K562 (cell line): ENCODE measurements around the gene TMPRSS9. TPM values are rescaled to one million over a fixed set of nuclear protein-coding genes. Genes with fewer than 3 reads are reported as not detected.

ENCODE experiments used
- ATAC-seq: fragments of 200-7000 bp; cut with Tn5 transposase; 3 replicates; pipeline ENCODE4 v1.9.1; 2020; ENCODE audit warnings: moderate library complexity
- BruUV-seq: library from RNA; stranded (reverse); fragments of 400-500 nt; replicated peaks from 2 replicates; lab custom pipeline; 2021; lab: Mats Ljungman, UMichigan
- CTCF ChIA-PET: fragments of 300-600 bp; formaldehyde crosslinking; extraction: SDS; loops from one replicate; lab custom pipeline; 2021; ENCODE audit warnings: low intra/inter-chr PET ratio; lab: Yijun Ruan, JAX
- POLR2A ChIA-PET: fragments of 300-600, 350-650 bp; sonication (Branson Sonifier 250); formaldehyde crosslinking; extraction: SDS; loops from one replicate; lab custom pipeline; 2021; ENCODE audit warnings: antibody characterized with exemption, inconsistent platforms; lab: Yijun Ruan, JAX
- DNase-seq, 4 experiments: peaks; one replicate each; pipeline versions ENCODE4 v3.0.0 to v3.0.0-alpha.2; 2011 to 2018; ENCODE audit warnings: low spot score in 3 of 4, mixed read lengths in 3 of 4; ENCODE audit errors: extremely low read depth in 1 of 4
- FAIRE-seq: peaks from 2 replicates; lab custom pipeline; 2011; peaks lifted over from hg19 to GRCh38; lab: Jason Lieb, UNC
- H2AFZ ChIP-seq: 2 replicates; pipeline ENCODE4 v1.6.0; 2011; ENCODE audit warnings: low read depth, low read length, control low read depth, inconsistent platforms
- H3K27ac ChIP-seq: fragments of 200-600 bp; 3 replicates; pipeline ENCODE4 v1.8.0; 2011; ENCODE audit warnings: low read depth, mild to moderate bottlenecking, control low read depth, inconsistent platforms, low read length, moderate library complexity, mixed read lengths; ENCODE audit errors: extremely low read depth
- H3K27me3 ChIP-seq, 2 experiments: fragments of 300-600 bp in 1 of 2; 2 replicates in 1 of 2; 3 replicates in 1 of 2; pipeline versions ENCODE4 v1.6.0 to v1.8.0; 2011; ENCODE audit warnings: inconsistent platforms in 2 of 2, low read length in 2 of 2, mild to moderate bottlenecking in 1 of 2, mixed read lengths in 1 of 2, moderate library complexity in 1 of 2; ENCODE audit not compliant: control insufficient read depth in 2 of 2, insufficient read depth in 2 of 2
- H3K36me3 ChIP-seq: fragments of 300-600 bp; 3 replicates; pipeline ENCODE4 v1.8.0; 2011; ENCODE audit warnings: mild to moderate bottlenecking, low read length, inconsistent platforms; ENCODE audit not compliant: control insufficient read depth, insufficient read depth
- H3K4me1 ChIP-seq, 2 experiments: fragments of 200-600 bp in 1 of 2; replicated peaks in 1 of 2; 2 replicates in 1 of 2; 3 replicates in 1 of 2; pipeline versions ENCODE4 v1.5.1 to v1.8.0; 2011; ENCODE audit warnings: inconsistent platforms in 2 of 2, low read length in 2 of 2, mild to moderate bottlenecking in 1 of 2, mixed read lengths in 1 of 2, moderate library complexity in 1 of 2; ENCODE audit not compliant: control insufficient read depth in 2 of 2, insufficient read depth in 2 of 2
- H3K4me2 ChIP-seq: 2 replicates; pipeline ENCODE4 v1.6.1; 2011; ENCODE audit warnings: low read length, control low read depth, inconsistent platforms, mixed read lengths; ENCODE audit not compliant: insufficient read depth
- H3K4me3 ChIP-seq: fragments of 200-600 bp; sonication (generic), shearing (Covaris generic); 2 replicates; pipeline ENCODE4 v1.5.1; 2016; ENCODE audit warnings: control low read depth, inconsistent platforms
- H3K79me2 ChIP-seq: fragments of 200-600 bp; 3 replicates; pipeline ENCODE4 v1.8.0; 2011; ENCODE audit warnings: low read length, inconsistent platforms; ENCODE audit not compliant: control insufficient read depth, insufficient read depth
- H3K9ac ChIP-seq, 2 experiments: 2 replicates each; pipeline versions ENCODE4 v1.6.0 to v1.6.1; 2011; ENCODE audit warnings: low read depth in 2 of 2, low read length in 2 of 2, control low read depth in 1 of 2, inconsistent platforms in 1 of 2, mild to moderate bottlenecking in 1 of 2, mixed read lengths in 1 of 2; ENCODE audit not compliant: insufficient read depth in 1 of 2
- H3K9me1 ChIP-seq: one replicate; pipeline ENCODE4 v1.6.0; 2011; ENCODE audit warnings: inconsistent platforms, mild to moderate bottlenecking, low read length, moderate library complexity; ENCODE audit not compliant: control insufficient read depth, insufficient read depth
- H3K9me3 ChIP-seq: replicated peaks from 2 replicates; pipeline ENCODE4 v1.5.1; 2011; ENCODE audit warnings: low read depth, low read length, inconsistent platforms; ENCODE audit not compliant: control insufficient read depth, insufficient read depth
- H4K20me1 ChIP-seq: replicated peaks from 2 replicates; pipeline ENCODE4 v1.6.1; 2011; ENCODE audit warnings: low read length, inconsistent platforms, mixed read lengths; ENCODE audit not compliant: control insufficient read depth, insufficient read depth
- DNMT1 ChIP-seq: fragments of 450-650 bp; IDR thresholded peaks from 2 replicates; pipeline ENCODE4 v1.6.1; 2016; ENCODE audit warnings: antibody characterized with exemption, mild to moderate bottlenecking
- KAT8 ChIP-seq: fragments of 450-650 bp; IDR thresholded peaks from 2 replicates; pipeline ENCODE4 v1.6.1; 2016; ENCODE audit warnings: low read depth, mild to moderate bottlenecking
- L3MBTL2 ChIP-seq: fragments of 450-650 bp; IDR thresholded peaks from 2 replicates; pipeline ENCODE4 v1.6.1; 2016; ENCODE audit warnings: mild to moderate bottlenecking, moderate library complexity
- RBM15 ChIP-seq: fragments of 200-400 bp; formaldehyde crosslinking; IDR thresholded peaks from 2 replicates; pipeline ENCODE4 v1.6.1; 2018; ENCODE audit warnings: mild to moderate bottlenecking, low read length, moderate library complexity; ENCODE audit not compliant: insufficient read depth
- TEAD4 ChIP-seq, 2 experiments: sonication (generic) in 1 of 2; formaldehyde crosslinking in 1 of 2; IDR thresholded peaks; 2 replicates each; pipeline versions ENCODE4 v1.6.1 to v1.8.0; 2012 to 2022; ENCODE audit warnings: borderline replicate concordance in 1 of 2, inconsistent platforms in 1 of 2, low read length in 1 of 2, mild to moderate bottlenecking in 1 of 2, missing genetic modification reagents in 1 of 2
- TOE1 ChIP-seq, 2 experiments: fragments of 450-650 bp in 1 of 2; sonication (generic) in 1 of 2; formaldehyde crosslinking in 1 of 2; IDR thresholded peaks; 2 replicates each; pipeline versions ENCODE4 v1.7.1 to v1.8.0; 2016 to 2022; ENCODE audit warnings: borderline replicate concordance in 2 of 2, mild to moderate bottlenecking in 2 of 2, antibody characterized with exemption in 1 of 2, inconsistent platforms in 1 of 2, low read depth in 1 of 2, missing genetic modification reagents in 1 of 2, moderate library complexity in 1 of 2
- XRCC4 ChIP-seq: IDR thresholded peaks from one replicate; pipeline ENCODE4 v1.6.1; 2011; ENCODE audit not compliant: insufficient read depth, insufficient read length; ENCODE audit errors: extremely low read depth
- ZBTB8A ChIP-seq: fragments of 450-650 bp; IDR thresholded peaks from 2 replicates; pipeline ENCODE4 v1.6.1; 2018; ENCODE audit warnings: mild to moderate bottlenecking, moderate library complexity; ENCODE audit not compliant: partially characterized antibody
- WGBS: fragments of 100-300 bp; shearing (Covaris generic); methylation state at CpG from one replicate; pipeline ENCODE4 v1.1.6; 2016; ENCODE audit warnings: low coverage, mixed read lengths; ENCODE audit not compliant: insufficient coverage; ENCODE audit errors: missing lambda C conversion rate; 5-methylcytosine and 5-hydroxymethylcytosine counted together
- in situ Hi-C: fragments of 300-500 bp; cut with MboI; formaldehyde crosslinking; loops from 4 replicates; pipeline ENCODE4 v1.15.0; 2018; ENCODE audit warnings: inconsistent platforms, mixed read lengths
- intact Hi-C: fragments of 100-400 bp; cut with micrococcal nuclease; formaldehyde crosslinking; loops from 2 replicates; pipeline ENCODE4 v1.14.2; 2022
- polyA plus RNA-seq, 8 experiments: library from polyadenylated mRNA; depleted of rRNA in 4 of 8; stranded (reverse) in 5 of 8; unstranded in 3 of 8; fragments of >200 nt; fragmentation: Nextera tagmentation in 2 of 8; fragmentation: Illumina TruSeq in 1 of 8; extraction: Ambion mirVana in 2 of 8; extraction: Trizol in 1 of 8; gene quantifications; 2 replicates each; pipeline versions ENCODE4 v1.2.1 to v1.2.3, GENCODE V29; 2011 to 2014; ENCODE audit warnings: inconsistent platforms in 1 of 8, missing spikeins in 1 of 8
- total RNA-seq, 7 experiments: library from RNA; depleted of rRNA in 6 of 7; stranded (reverse); fragments of >200 nt in 6 of 7; fragmentation: Illumina TruSeq in 2 of 7; extraction: Trizol in 2 of 7; gene quantifications; 2 replicates each; pipeline versions ENCODE4 v1.2.1 to v1.2.3, GENCODE V29; 2011 to 2021; ENCODE audit warnings: low replicate concordance in 1 of 7
- TF ChIP-seq, protein P1 (sequence below): fragments of 250-450 bp; sonication (Bioruptor Pico); IDR thresholded peaks from 2 replicates; pipeline ENCODE4 v1.5.1; 2021; ENCODE audit warnings: mild to moderate bottlenecking
- TF ChIP-seq, protein P2 (sequence below), 2 experiments: fragments of 450-650 bp; IDR thresholded peaks; 2 replicates each; pipeline ENCODE4 v1.6.1; 2018; ENCODE audit warnings: mild to moderate bottlenecking in 2 of 2, low read depth in 1 of 2; ENCODE audit not compliant: partially characterized antibody in 2 of 2
- TF ChIP-seq, protein P3 (sequence below): sonication (generic); formaldehyde crosslinking; IDR thresholded peaks from 2 replicates; pipeline ENCODE4 v1.8.1; 2022; ENCODE audit warnings: missing genetic modification reagents

TMPRSS9 gene
- total and polyA plus RNA-seq, 9 of the 15 experiments (the other 6 are each of a cell fraction or from before 2014, with no cell fraction given), result 0.01 to 0.03 TPM; not detected in 7

- intact Hi-C loops, result loop anchor here (1.0 to 10.0 kb wide), 4 partner anchors 116 to 239 kb away; partner anchors contain the start of genes AP3D1, PLEKHJ1 and SF3A2
- Histone ChIP-seq H3K27me3 (no peaks in the 10 kb centered on the region), H3K27ac (no peak overlapping the region; the same call in 2 of the 3 replicates), H3K4me3 (no peak overlapping the region), H3K9ac (no peak overlapping the region), H3K9me1 (no peaks in the 10 kb centered on the region), H3K4me2 (no peak overlapping the region; the same call in 1 of the 2 replicates), H3K36me3 (no peaks in the 10 kb centered on the region), H2AFZ (peak overlapping the region; percentile 51; the same call in 1 of the 2 replicates), H3K9me3 (no peaks in the 10 kb centered on the region; the same call in 1 of the 2 replicates), H3K79me2 (no peaks in the 10 kb centered on the region), H4K20me1 (no peaks in the 10 kb centered on the region), H3K4me1 (peaks cover 6 to 19% of the 10 kb centered on the region in 2 experiments; a peak in 4 of 5 replicates)
- in situ Hi-C loops, result no loop called here
- FAIRE-seq, result peak; percentile 87
- peak; percentile 59 for ATAC-seq
- peak; percentile 55 to 71 (median 61) for DNase-seq
- ChIA-PET CTCF (interaction anchor here (0.6 to 1.4 kb wide), 6 partner anchors 39 to 295 kb away, joined by 3 to 5 read pairs (median 3); partner anchors contain the start of genes MOB3A and PLEKHJ1), POLR2A (no interaction called here)
- 6% methylated on average over 10 of the region's 10 CpGs for WGBS
- BruUV-seq, result no TSS peak
- TF ChIP-seq, protein P1, sequence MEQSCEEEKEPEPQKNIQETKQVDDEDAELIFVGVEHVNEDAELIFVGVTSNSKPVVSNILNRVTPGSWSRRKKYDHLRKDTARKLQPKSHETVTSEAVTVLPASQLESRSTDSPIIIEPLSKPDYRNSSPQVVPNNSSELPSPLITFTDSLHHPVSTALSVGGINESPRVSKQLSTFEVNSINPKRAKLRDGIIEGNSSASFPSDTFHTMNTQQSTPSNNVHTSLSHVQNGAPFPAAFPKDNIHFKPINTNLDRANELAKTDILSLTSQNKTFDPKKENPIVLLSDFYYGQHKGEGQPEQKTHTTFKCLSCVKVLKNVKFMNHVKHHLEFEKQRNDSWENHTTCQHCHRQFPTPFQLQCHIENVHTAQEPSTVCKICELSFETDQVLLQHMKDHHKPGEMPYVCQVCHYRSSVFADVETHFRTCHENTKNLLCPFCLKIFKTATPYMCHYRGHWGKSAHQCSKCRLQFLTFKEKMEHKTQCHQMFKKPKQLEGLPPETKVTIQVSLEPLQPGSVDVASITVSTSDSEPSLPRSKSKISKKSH (CRISPR knock-in tag), result no peak
- TF ChIP-seq KAT8 (no peak), TEAD4 (IDR thresholded peaks at IDR 0.05; ENCODE audit: low read length) (no peak), TEAD4 (CRISPR knock-in tag; IDR thresholded peaks at IDR 0.05; ENCODE audit: borderline replicate concordance) (no peak), RBM15 (no peak), DNMT1 (no peak), ZBTB8A (no peak), TOE1 (IDR thresholded peaks at IDR 0.05; ENCODE audit: borderline replicate concordance) (no peak), TOE1 (CRISPR knock-in tag; IDR thresholded peaks at IDR 0.05; ENCODE audit: borderline replicate concordance, low read depth) (no peak), L3MBTL2 (peak; percentile 32; the same call in 1 of the 2 replicates), XRCC4 (no peak)
- TF ChIP-seq, protein P2, sequence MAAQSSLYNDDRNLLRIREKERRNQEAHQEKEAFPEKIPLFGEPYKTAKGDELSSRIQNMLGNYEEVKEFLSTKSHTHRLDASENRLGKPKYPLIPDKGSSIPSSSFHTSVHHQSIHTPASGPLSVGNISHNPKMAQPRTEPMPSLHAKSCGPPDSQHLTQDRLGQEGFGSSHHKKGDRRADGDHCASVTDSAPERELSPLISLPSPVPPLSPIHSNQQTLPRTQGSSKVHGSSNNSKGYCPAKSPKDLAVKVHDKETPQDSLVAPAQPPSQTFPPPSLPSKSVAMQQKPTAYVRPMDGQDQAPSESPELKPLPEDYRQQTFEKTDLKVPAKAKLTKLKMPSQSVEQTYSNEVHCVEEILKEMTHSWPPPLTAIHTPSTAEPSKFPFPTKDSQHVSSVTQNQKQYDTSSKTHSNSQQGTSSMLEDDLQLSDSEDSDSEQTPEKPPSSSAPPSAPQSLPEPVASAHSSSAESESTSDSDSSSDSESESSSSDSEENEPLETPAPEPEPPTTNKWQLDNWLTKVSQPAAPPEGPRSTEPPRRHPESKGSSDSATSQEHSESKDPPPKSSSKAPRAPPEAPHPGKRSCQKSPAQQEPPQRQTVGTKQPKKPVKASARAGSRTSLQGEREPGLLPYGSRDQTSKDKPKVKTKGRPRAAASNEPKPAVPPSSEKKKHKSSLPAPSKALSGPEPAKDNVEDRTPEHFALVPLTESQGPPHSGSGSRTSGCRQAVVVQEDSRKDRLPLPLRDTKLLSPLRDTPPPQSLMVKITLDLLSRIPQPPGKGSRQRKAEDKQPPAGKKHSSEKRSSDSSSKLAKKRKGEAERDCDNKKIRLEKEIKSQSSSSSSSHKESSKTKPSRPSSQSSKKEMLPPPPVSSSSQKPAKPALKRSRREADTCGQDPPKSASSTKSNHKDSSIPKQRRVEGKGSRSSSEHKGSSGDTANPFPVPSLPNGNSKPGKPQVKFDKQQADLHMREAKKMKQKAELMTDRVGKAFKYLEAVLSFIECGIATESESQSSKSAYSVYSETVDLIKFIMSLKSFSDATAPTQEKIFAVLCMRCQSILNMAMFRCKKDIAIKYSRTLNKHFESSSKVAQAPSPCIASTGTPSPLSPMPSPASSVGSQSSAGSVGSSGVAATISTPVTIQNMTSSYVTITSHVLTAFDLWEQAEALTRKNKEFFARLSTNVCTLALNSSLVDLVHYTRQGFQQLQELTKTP (IDR thresholded peaks at IDR 0.05; ENCODE audit: low read depth in 1 of 2, partially characterized antibody in 2 of 2), result peak in 1 of 2 experiments; percentile 38
- TF ChIP-seq, protein P3, sequence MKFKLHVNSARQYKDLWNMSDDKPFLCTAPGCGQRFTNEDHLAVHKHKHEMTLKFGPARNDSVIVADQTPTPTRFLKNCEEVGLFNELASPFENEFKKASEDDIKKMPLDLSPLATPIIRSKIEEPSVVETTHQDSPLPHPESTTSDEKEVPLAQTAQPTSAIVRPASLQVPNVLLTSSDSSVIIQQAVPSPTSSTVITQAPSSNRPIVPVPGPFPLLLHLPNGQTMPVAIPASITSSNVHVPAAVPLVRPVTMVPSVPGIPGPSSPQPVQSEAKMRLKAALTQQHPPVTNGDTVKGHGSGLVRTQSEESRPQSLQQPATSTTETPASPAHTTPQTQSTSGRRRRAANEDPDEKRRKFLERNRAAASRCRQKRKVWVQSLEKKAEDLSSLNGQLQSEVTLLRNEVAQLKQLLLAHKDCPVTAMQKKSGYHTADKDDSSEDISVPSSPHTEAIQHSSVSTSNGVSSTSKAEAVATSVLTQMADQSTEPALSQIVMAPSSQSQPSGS (CRISPR knock-in tag), result no peak
Measured at GRCh38 chr19:2391118-2391725, 31.2 kb downstream of the TMPRSS9 start.
